Limb (tissue), 2 donors: ENCODE results near the gene SNX8.
"Not testable (repeated sequence)": the region's sequence is repeated elsewhere in the genome, so short reads cannot be mapped to it uniquely, and the experiment has no call there.

Experiments
- DNase-seq, 2 donors: peaks; one replicate each; pipeline ENCODE4 v3.0.0-alpha.2; 2016; ENCODE audit errors: extremely low spot score in 2 of 2

Gene SNX8

GRCh38 chr7:2314209-2314955 is at the start of gene SNX8:
Gene SNX8 (minus strand): TSS chr7:2314441. CDS start chr7:2314421, 20 bp downstream.
- DNase-seq, result peak; percentile 86 to 98

GRCh38 chr7:2362385-2363088 is 48.3 kb upstream of the SNX8 start:
- no peak for DNase-seq

- no peak for DNase-seq
Measured at GRCh38 chr7:2360796-2361195, 46.6 kb upstream of the SNX8 start.

- DNase-seq, result no peak
Measured at GRCh38 chr7:2359610-2360009, 45.4 kb upstream of the SNX8 start.

- DNase-seq, result no peak
Measured at GRCh38 chr7:2358968-2359527, 44.8 kb upstream of the SNX8 start.

GRCh38 chr7:2357571-2357970 is 43.3 kb upstream of the SNX8 start:
- DNase-seq, result no peak

- DNase-seq, result no peak
Measured at GRCh38 chr7:2357165-2357564, 42.9 kb upstream of the SNX8 start.

- DNase-seq, result no peak
Measured at GRCh38 chr7:2355705-2356008, 41.4 kb upstream of the SNX8 start.

- DNase-seq, result no peak
Measured at GRCh38 chr7:2354939-2355704, 40.9 kb upstream of the SNX8 start.

GRCh38 chr7:2354186-2354938 is 40.1 kb upstream of the SNX8 start, which contains the start of gene EIF3B:
Gene EIF3B (plus strand): TSS chr7:2354827. CDS start chr7:2354922, 95 bp downstream.
- peak; percentile 94 to 97 for DNase-seq

- no peak for DNase-seq
Measured at GRCh38 chr7:2353936-2354185, 39.6 kb upstream of the SNX8 start.

GRCh38 chr7:2353113-2353935 is 39.1 kb upstream of the SNX8 start:
- DNase-seq, result no peak

- DNase-seq, result no peak
Measured at GRCh38 chr7:2350861-2351260, 36.6 kb upstream of the SNX8 start.

GRCh38 chr7:2350055-2350454 is 35.8 kb upstream of the SNX8 start:
- no peak for DNase-seq

- not testable (repeated sequence) for DNase-seq
Measured at GRCh38 chr7:2347351-2348063, 33.3 kb upstream of the SNX8 start.

- DNase-seq, result no peak
Measured at GRCh38 chr7:2336626-2337299, 22.5 kb upstream of the SNX8 start.

GRCh38 chr7:2332606-2333231 is 18.5 kb upstream of the SNX8 start:
- not testable (repeated sequence) for DNase-seq

- DNase-seq, result no peak
Measured at GRCh38 chr7:2331707-2332106, 17.5 kb upstream of the SNX8 start.

- no peak for DNase-seq
Measured at GRCh38 chr7:2330493-2330892, 16.3 kb upstream of the SNX8 start.
